Testis (tissue), 2 donors: ENCODE measurements around the gene PLCB1.
"Not testable (repeated sequence)": the region's sequence is repeated elsewhere in the genome, so short reads cannot be mapped to it uniquely, and the experiment has no call there.

ENCODE experiments used
- CTCF ChIP-seq, 3 experiments: fragments of 450-650 bp in 2 of 3; fragments of 200-600 bp in 1 of 3; sonication (generic) in 1 of 3; IDR thresholded peaks; one replicate each; pipeline ENCODE4 v1.5.1; 2016 to 2019; ENCODE audit warnings: antibody characterized with exemption in 3 of 3, mild to moderate bottlenecking in 2 of 3, moderate library complexity in 1 of 3
- POLR2A ChIP-seq: fragments of 450-650 bp; IDR thresholded peaks from one replicate; pipeline ENCODE4 v1.6.1; 2017; ENCODE audit warnings: antibody characterized with exemption, mild to moderate bottlenecking, moderate library complexity

GRCh38 chr20:8466781-8467180, 334.7 kb downstream of the PLCB1 start:
- not testable (repeated sequence) for TF ChIP-seq CTCF (IDR thresholded peaks at IDR 0.05); POLR2A
